ES-I3 (cell line): ENCODE data around the gene DCDC2.
A peak's percentile ranks its signal among the peaks of the same experiment; 100 is the strongest.
"Not testable (repeated sequence)": the region's sequence is repeated elsewhere in the genome, so short reads cannot be mapped to it uniquely, and the experiment has no call there.

ENCODE experiments used
- H3K36me3 ChIP-seq: 2 replicates; pipeline ENCODE4 v1.6.1; 2013; ENCODE audit warnings: mild to moderate bottlenecking, low read length, control low read depth, moderate library complexity; ENCODE audit not compliant: insufficient read depth
- H3K4me1 ChIP-seq: 2 replicates; pipeline ENCODE4 v1.6.1; 2013; ENCODE audit warnings: mild to moderate bottlenecking, control low read depth, low read length; ENCODE audit not compliant: insufficient read depth
- H3K9ac ChIP-seq: 2 replicates; pipeline ENCODE4 v1.6.1; 2013; ENCODE audit warnings: low read depth, mild to moderate bottlenecking, low read length, moderate library complexity
- H3K9me3 ChIP-seq: 2 replicates; pipeline ENCODE4 v1.6.1; 2013; ENCODE audit warnings: mild to moderate bottlenecking, low read length, moderate library complexity; ENCODE audit not compliant: control insufficient read depth, insufficient read depth

Gene DCDC2

GRCh38 chr6:24387818-24388217 is 30.0 kb upstream of the DCDC2 start:
- Histone ChIP-seq H3K9ac (no peak overlapping the region), H3K4me1 (no peaks in the 10 kb centered on the region), H3K9me3 (no peaks in the 10 kb centered on the region), H3K36me3 (no peaks in the 10 kb centered on the region)

GRCh38 chr6:24385536-24386269 is 27.8 kb upstream of the DCDC2 start:
- no peaks in the 10 kb centered on the region for H3K9me3 ChIP-seq
- H3K4me1 ChIP-seq = no peaks in the 10 kb centered on the region

GRCh38 chr6:24384369-24385130 is 26.7 kb upstream of the DCDC2 start:
- not testable (repeated sequence) for H3K4me1 ChIP-seq, H3K9me3 ChIP-seq, H3K36me3 ChIP-seq, H3K9ac ChIP-seq

More at GRCh38 chr6:24385536-24386269, 27.8 kb upstream of the DCDC2 start:
- Histone ChIP-seq H3K36me3 (no peaks in the 10 kb centered on the region), H3K9ac (no peak overlapping the region)

- H3K36me3 ChIP-seq, H3K4me1 ChIP-seq, H3K9me3 ChIP-seq, H3K9ac ChIP-seq: not testable (repeated sequence)
These were observed 25.1 kb upstream of the DCDC2 start for GRCh38 chr6:24382891-24383494.

DNA sequence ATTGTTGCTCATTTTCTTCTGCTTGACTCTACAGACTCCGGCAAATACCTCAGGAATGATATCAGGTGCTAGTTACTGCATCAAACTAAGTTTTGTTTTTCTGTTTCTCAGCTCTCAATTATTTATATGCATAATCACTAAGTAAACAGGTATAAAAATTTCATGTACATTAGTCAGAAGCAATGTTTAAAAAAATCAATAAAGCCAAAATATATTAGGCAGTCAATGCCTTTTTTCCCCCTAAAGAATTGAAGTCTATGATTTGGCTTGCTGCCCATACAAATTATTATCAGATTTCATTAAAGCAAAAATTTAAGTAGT is 24.3 kb upstream of the DCDC2 start:
- no peak overlapping the region for H3K9ac ChIP-seq
- no peaks in the 10 kb centered on the region for H3K4me1 ChIP-seq
- no peaks in the 10 kb centered on the region for H3K9me3 ChIP-seq
- H3K36me3 ChIP-seq = no peaks in the 10 kb centered on the region

- Histone ChIP-seq H3K9ac (no peak overlapping the region), H3K36me3 (no peaks in the 10 kb centered on the region), H3K4me1 (peaks cover 5% of the 10 kb centered on the region; the same call in 1 of the 2 replicates), H3K9me3 (no peaks in the 10 kb centered on the region)
These were observed 23.8 kb upstream of the DCDC2 start for GRCh38 chr6:24381476-24382219.

- H3K9me3 ChIP-seq = no peaks in the 10 kb centered on the region
- peaks cover 12% of the 10 kb centered on the region for H3K4me1 ChIP-seq
- no peak overlapping the region for H3K9ac ChIP-seq
- no peaks in the 10 kb centered on the region for H3K36me3 ChIP-seq
These were observed 20.7 kb upstream of the DCDC2 start for GRCh38 chr6:24378473-24379097.

DNA sequence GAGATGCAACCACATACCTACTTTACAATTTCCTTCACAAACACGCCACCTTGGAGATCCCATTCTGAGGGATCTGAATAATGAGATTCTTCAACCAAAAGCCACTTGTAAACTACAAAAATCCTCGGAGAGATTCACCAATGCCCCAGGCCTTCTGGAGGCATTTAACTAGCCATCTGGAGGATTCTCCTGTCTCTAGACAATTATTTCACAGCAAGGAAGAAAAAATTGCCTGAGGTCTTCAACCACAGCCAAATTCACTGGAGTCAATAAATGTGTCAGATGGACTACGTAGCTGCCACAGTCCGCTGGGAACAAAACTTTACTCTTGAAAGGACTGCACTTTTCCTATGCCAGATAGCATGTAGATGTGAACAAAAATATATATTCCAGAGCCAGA is 19.0 kb upstream of the DCDC2 start:
- H3K4me1 ChIP-seq = peaks cover 12% of the 10 kb centered on the region
- no peaks in the 10 kb centered on the region for H3K9me3 ChIP-seq
- H3K36me3 ChIP-seq = no peaks in the 10 kb centered on the region
- H3K9ac ChIP-seq = no peak overlapping the region

DNA sequence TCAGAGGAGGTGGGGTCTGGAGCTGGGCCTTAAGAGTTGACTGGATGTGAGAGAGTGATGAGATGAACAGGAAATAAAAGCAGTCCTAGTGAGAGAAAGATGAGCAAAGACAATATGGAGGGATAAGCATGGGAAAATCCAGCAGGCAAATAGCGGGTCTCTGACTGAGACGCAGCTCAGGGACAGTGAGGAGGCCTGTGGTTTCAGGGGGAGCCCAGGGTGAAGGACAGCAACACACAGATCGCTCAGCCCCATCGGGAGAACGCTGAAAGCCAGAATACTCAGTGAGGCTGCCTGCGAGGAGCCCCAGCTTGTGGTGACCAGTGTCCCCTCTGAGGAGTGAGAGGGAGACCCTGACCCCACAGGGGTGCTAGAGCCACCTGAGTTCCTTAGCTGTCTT is 16.8 kb upstream of the DCDC2 start:
- H3K36me3 ChIP-seq = no peaks in the 10 kb centered on the region
- H3K9ac ChIP-seq = no peak overlapping the region
- H3K9me3 ChIP-seq = 0 out of 2 replicates have a peak, but pooled peaks cover 3% of the 10 kb centered on the region
- H3K4me1 ChIP-seq = peaks cover 12% of the 10 kb centered on the region

- H3K36me3 ChIP-seq, H3K9me3 ChIP-seq, H3K9ac ChIP-seq, H3K4me1 ChIP-seq: not testable (repeated sequence)
These were observed 7.3 kb upstream of the DCDC2 start for GRCh38 chr6:24365103-24365633.

- not testable (repeated sequence) for H3K4me1 ChIP-seq, H3K36me3 ChIP-seq, H3K9me3 ChIP-seq, H3K9ac ChIP-seq
These were observed 4.5 kb upstream of the DCDC2 start for GRCh38 chr6:24362363-24362762.

- peak overlapping the region; percentile 53; the same call in 1 of the 2 replicates for H3K9ac ChIP-seq
These were observed 2.0 kb upstream of the DCDC2 start for GRCh38 chr6:24359640-24360454.

GRCh38 chr6:24358219-24358821 is 461 bp upstream of the DCDC2 start:
- H3K9ac ChIP-seq = no peak overlapping the region
- H3K9me3 ChIP-seq = no peaks in the 10 kb centered on the region
- no peaks in the 10 kb centered on the region for H3K36me3 ChIP-seq
- peaks cover 9% of the 10 kb centered on the region for H3K4me1 ChIP-seq

More at GRCh38 chr6:24359640-24360454, 2.0 kb upstream of the DCDC2 start:
- no peaks in the 10 kb centered on the region for H3K36me3 ChIP-seq
- H3K4me1 ChIP-seq = peaks cover 9% of the 10 kb centered on the region
- no peaks in the 10 kb centered on the region for H3K9me3 ChIP-seq
